IMR-90 (cell line): ENCODE results near the gene MRPL10. TPM values are rescaled to one million over a fixed set of nuclear protein-coding genes. Genes with fewer than 3 reads are reported as not detected.

ENCODE experiments used
- ATAC-seq: fragments of 200-7000 bp; cut with Tn5 transposase; 2 replicates; pipeline ENCODE4 v1.9.1; 2020; ENCODE audit warnings: low read depth, mild to moderate bottlenecking, moderate library complexity
- BruUV-seq: library from RNA; stranded (reverse); fragments of 400-500 nt; replicated peaks from 2 replicates; lab custom pipeline; 2021; lab: Mats Ljungman, UMichigan
- CTCF ChIA-PET: fragments of 300-600 bp; formaldehyde crosslinking; extraction: SDS; loops from one replicate; lab custom pipeline; 2021; ENCODE audit warnings: antibody characterized with exemption; lab: Yijun Ruan, JAX
- POLR2A ChIA-PET: fragments of 300-600 bp; sonication (Branson Sonifier 250); formaldehyde crosslinking; loops from one replicate; lab custom pipeline; 2022; ENCODE audit warnings: antibody characterized with exemption; ENCODE audit not compliant: unreplicated experiment; lab: Charles Lee
- DNase-seq: peaks from one replicate; pipeline ENCODE4 v3.0.0; 2013
- H2AFZ ChIP-seq: replicated peaks from 2 replicates; pipeline ENCODE3; 2013; ENCODE audit warnings: low read length, mild to moderate bottlenecking; ENCODE audit not compliant: poor library complexity
- H2AK5ac ChIP-seq: 2 replicates; pipeline ENCODE4 v1.6.1; 2013; ENCODE audit warnings: low read depth, low read length, inconsistent platforms
- H2AK9ac ChIP-seq: replicated peaks from 2 replicates; pipeline ENCODE3; 2013; ENCODE audit warnings: mild to moderate bottlenecking, low read depth, low read length, moderate library complexity; ENCODE audit not compliant: poor library complexity
- H2BK120ac ChIP-seq: 2 replicates; pipeline ENCODE4 v1.6.1; 2013; ENCODE audit warnings: low read depth, low read length, inconsistent platforms
- H2BK15ac ChIP-seq: 3 replicates; pipeline ENCODE4 v1.6.1; 2013; ENCODE audit warnings: low read depth, low read length, inconsistent platforms
- H2BK20ac ChIP-seq: 2 replicates; pipeline ENCODE4 v1.6.1; 2013; ENCODE audit warnings: low read depth, mild to moderate bottlenecking, inconsistent platforms, low read length, moderate library complexity
- H2BK5ac ChIP-seq: 2 replicates; pipeline ENCODE4 v1.6.1; 2013; ENCODE audit warnings: mild to moderate bottlenecking, low read depth, low read length, inconsistent platforms; ENCODE audit not compliant: poor library complexity, severe bottlenecking
- H3K14ac ChIP-seq: replicated peaks from 2 replicates; pipeline ENCODE4 v1.6.1; 2013; ENCODE audit warnings: low read depth, low read length, inconsistent platforms
- H3K18ac ChIP-seq: 2 replicates; pipeline ENCODE4 v1.6.1; 2013; ENCODE audit warnings: low read depth, low read length, control low read depth
- H3K23ac ChIP-seq: 2 replicates; pipeline ENCODE4 v1.6.1; 2013; ENCODE audit warnings: low read depth, low read length, inconsistent platforms
- H3K27ac ChIP-seq: 2 replicates; pipeline ENCODE4 v1.5.1; 2013; ENCODE audit warnings: mild to moderate bottlenecking, control low read depth, low read length; ENCODE audit not compliant: insufficient read depth
- H3K27me3 ChIP-seq: 2 replicates; pipeline ENCODE4 v1.6.1; 2013; ENCODE audit warnings: low read length; ENCODE audit not compliant: control insufficient read depth, insufficient read depth
- H3K36me3 ChIP-seq: 2 replicates; pipeline ENCODE4 v1.6.1; 2013; ENCODE audit warnings: low read length, mixed read lengths; ENCODE audit not compliant: control insufficient read depth, insufficient read depth
- H3K4ac ChIP-seq: 2 replicates; pipeline ENCODE4 v1.6.1; 2013; ENCODE audit warnings: low read depth, low read length, inconsistent platforms
- H3K4me1 ChIP-seq: 2 replicates; pipeline ENCODE4 v1.6.1; 2013; ENCODE audit warnings: low read length, mixed read lengths; ENCODE audit not compliant: control insufficient read depth, insufficient read depth
- H3K4me2 ChIP-seq: 2 replicates; pipeline ENCODE4 v1.6.1; 2013; ENCODE audit warnings: low read depth, mild to moderate bottlenecking, control low read depth, low read length, moderate library complexity
- H3K4me3 ChIP-seq: 2 replicates; pipeline ENCODE4 v1.5.1; 2013; ENCODE audit warnings: low read depth, mild to moderate bottlenecking, control low read depth, low read length, moderate library complexity; ENCODE audit not compliant: insufficient read depth
- H3K56ac ChIP-seq: 2 replicates; pipeline ENCODE4 v1.6.1; 2013; ENCODE audit warnings: low read length, inconsistent platforms; ENCODE audit not compliant: insufficient read depth; ENCODE audit errors: extremely low read depth
- H3K79me1 ChIP-seq, 2 experiments: 2 replicates each; pipeline ENCODE4 v1.6.1; 2013; ENCODE audit warnings: low read length in 2 of 2, inconsistent platforms in 1 of 2, low read depth in 1 of 2
- H3K9ac ChIP-seq: 2 replicates; pipeline ENCODE4 v1.6.1; 2013; ENCODE audit warnings: low read depth, low read length, control low read depth
- H3K9me1 ChIP-seq: 2 replicates; pipeline ENCODE4 v1.6.1; 2013; ENCODE audit warnings: low read length, inconsistent platforms; ENCODE audit not compliant: insufficient read depth
- H3K9me3 ChIP-seq: 2 replicates; pipeline ENCODE4 v1.6.1; 2013; ENCODE audit warnings: low read length; ENCODE audit not compliant: control insufficient read depth, insufficient read depth
- H4K20me1 ChIP-seq: 2 replicates; pipeline ENCODE4 v1.6.1; 2013; ENCODE audit warnings: low read length, inconsistent platforms; ENCODE audit not compliant: insufficient read depth
- H4K5ac ChIP-seq: 2 replicates; pipeline ENCODE4 v1.6.1; 2013; ENCODE audit warnings: mild to moderate bottlenecking, low read depth, low read length, control low read depth
- H4K8ac ChIP-seq, 2 experiments: 2 replicates each; pipeline ENCODE4 v1.6.1; 2013; ENCODE audit warnings: low read depth in 2 of 2, low read length in 2 of 2, control low read depth in 1 of 2, inconsistent platforms in 1 of 2
- H4K91ac ChIP-seq: 2 replicates; pipeline ENCODE4 v1.6.1; 2013; ENCODE audit warnings: low read depth, low read length, inconsistent platforms; ENCODE audit not compliant: insufficient read depth
- CEBPB ChIP-seq: IDR thresholded peaks from 2 replicates; pipeline ENCODE4 v1.6.1; 2012; ENCODE audit warnings: low read depth, low read length, improper control_type of control experiment
- ELK1 ChIP-seq: fragments of 150-350 bp; IDR thresholded peaks from 2 replicates; pipeline ENCODE4 v1.6.1; 2016; ENCODE audit warnings: low read depth, mild to moderate bottlenecking, low read length, moderate library complexity, borderline replicate concordance
- MAZ ChIP-seq: IDR thresholded peaks from 2 replicates; pipeline ENCODE4 v1.6.1; 2012; ENCODE audit warnings: low read depth, mild to moderate bottlenecking, low read length, improper control_type of control experiment, moderate library complexity, borderline replicate concordance
- MXI1 ChIP-seq: IDR thresholded peaks from 2 replicates; pipeline ENCODE4 v1.6.1; 2012; ENCODE audit warnings: low read depth, mild to moderate bottlenecking, low read length, moderate library complexity, borderline replicate concordance
- RAD21 ChIP-seq: IDR thresholded peaks from 2 replicates; pipeline ENCODE4 v1.6.1; 2012; ENCODE audit warnings: low read length, improper control_type of control experiment
- WGBS, 2 experiments: methylation state at CpG; one replicate each; pipeline versions ENCODE4 v1.1.5 to v1.1.7; 2013; ENCODE audit warnings: missing lambda C conversion rate in 2 of 2; ENCODE audit not compliant: insufficient read length in 1 of 2; ENCODE audit errors: extremely low coverage in 2 of 2; 5-methylcytosine and 5-hydroxymethylcytosine counted together
- dilution Hi-C: fragments of 300-500 bp; cut with HindIII; formaldehyde crosslinking; loops from one replicate; pipeline ENCODE4 v1.14.3; 2018; ENCODE audit warnings: low sequenced_read_pairs; ENCODE audit not compliant: unreplicated experiment
- in situ Hi-C: fragments of 300-500 bp; cut with MboI; formaldehyde crosslinking; loops from 3 replicates; pipeline ENCODE4 v1.14.3; 2019; ENCODE audit warnings: low sequenced_read_pairs, inconsistent platforms, mixed read lengths
- intact Hi-C: fragments of 100-400 bp; cut with micrococcal nuclease; formaldehyde crosslinking; loops from 2 replicates; pipeline ENCODE4 v1.10.0; 2022
- polyA plus RNA-seq, 3 experiments: library from polyadenylated mRNA; depleted of rRNA; stranded (reverse); fragments of >200 nt; gene quantifications; 2 replicates each; pipeline ENCODE4 v1.2.3, GENCODE V29; 2012; ENCODE audit warnings: low replicate concordance in 1 of 3
- total RNA-seq: library from RNA; depleted of rRNA; stranded (reverse); fragments of >200 nt; gene quantifications from 2 replicates; pipeline ENCODE4 v1.2.3, GENCODE V29; 2012
- TF ChIP-seq, protein P1 (sequence below): conservative IDR thresholded peaks from 2 replicates; pipeline ENCODE4 v1.5.1; 2012; ENCODE audit warnings: mild to moderate bottlenecking, low read depth, low read length, improper control_type of control experiment

Gene MRPL10
- total and polyA plus RNA-seq, 2 of the 4 experiments (the other 2 are of a cell fraction): 32.3 to 61.8 TPM

DNA sequence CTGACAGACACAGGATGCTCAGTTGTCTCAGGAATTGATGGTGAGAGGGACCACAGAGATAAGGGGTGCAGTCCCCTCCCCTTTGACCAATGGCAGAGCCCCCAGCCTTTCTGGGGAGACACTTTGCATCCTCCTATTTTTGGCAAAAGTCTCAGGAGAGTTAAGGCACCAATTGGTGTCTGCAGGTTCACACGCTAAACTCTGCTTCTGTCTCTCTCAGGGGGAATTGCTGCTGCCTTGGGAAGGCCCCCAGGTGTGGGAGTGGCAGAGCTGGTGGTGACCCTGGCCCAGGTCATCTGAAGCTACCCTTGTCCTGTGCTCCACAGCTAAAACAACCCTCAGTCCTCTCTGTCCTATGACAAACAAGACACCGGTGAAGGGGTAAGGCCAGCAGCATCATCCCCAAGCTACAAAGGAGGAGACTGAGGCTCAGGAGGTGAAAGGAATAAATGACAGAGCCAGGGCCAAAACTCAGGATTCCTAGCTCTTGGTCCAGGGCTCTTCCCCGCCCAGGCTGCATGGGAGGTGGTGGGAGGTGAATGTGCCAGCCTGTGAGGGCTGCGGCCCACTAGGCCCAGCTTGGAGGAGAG is 30.1 kb downstream of the MRPL10 start:
- BruUV-seq: no TSS peak
- no peak overlapping the region for H2BK15ac ChIP-seq
- H3K79me1 ChIP-seq: no peaks in the 10 kb centered on the region
- peak overlapping the region; percentile 72 for H2AK9ac ChIP-seq
- in situ Hi-C loops (no loop called here), dilution Hi-C loops (no loop called here), intact Hi-C loops (no loop called here)
- WGBS, 2 experiments: no CpG with 5 or more reads among the region's 4 CpGs
- ChIA-PET CTCF (interaction anchor here (0.6 to 0.9 kb wide), 2 partner anchors 49 to 104 kb away, joined by 3 to 4 read pairs; no protein-coding TSS in a partner anchor), POLR2A (no interaction called here)
- H3K4me1 ChIP-seq: no peaks in the 10 kb centered on the region
- no peak overlapping the region for H4K8ac ChIP-seq
- H3K9ac ChIP-seq: no peak overlapping the region
- TF ChIP-seq CEBPB (no peak), MAZ (no peak), ELK1 (no peak), MXI1 (no peak), RAD21 (no peak)
- TF ChIP-seq, protein P1, sequence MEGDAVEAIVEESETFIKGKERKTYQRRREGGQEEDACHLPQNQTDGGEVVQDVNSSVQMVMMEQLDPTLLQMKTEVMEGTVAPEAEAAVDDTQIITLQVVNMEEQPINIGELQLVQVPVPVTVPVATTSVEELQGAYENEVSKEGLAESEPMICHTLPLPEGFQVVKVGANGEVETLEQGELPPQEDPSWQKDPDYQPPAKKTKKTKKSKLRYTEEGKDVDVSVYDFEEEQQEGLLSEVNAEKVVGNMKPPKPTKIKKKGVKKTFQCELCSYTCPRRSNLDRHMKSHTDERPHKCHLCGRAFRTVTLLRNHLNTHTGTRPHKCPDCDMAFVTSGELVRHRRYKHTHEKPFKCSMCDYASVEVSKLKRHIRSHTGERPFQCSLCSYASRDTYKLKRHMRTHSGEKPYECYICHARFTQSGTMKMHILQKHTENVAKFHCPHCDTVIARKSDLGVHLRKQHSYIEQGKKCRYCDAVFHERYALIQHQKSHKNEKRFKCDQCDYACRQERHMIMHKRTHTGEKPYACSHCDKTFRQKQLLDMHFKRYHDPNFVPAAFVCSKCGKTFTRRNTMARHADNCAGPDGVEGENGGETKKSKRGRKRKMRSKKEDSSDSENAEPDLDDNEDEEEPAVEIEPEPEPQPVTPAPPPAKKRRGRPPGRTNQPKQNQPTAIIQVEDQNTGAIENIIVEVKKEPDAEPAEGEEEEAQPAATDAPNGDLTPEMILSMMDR: no peak
- H3K9me3 ChIP-seq: no peaks in the 10 kb centered on the region
- H3K56ac ChIP-seq: no peak overlapping the region
- H2AK5ac ChIP-seq: no peak overlapping the region
- no peak overlapping the region for H4K5ac ChIP-seq
- no peak overlapping the region for H3K27ac ChIP-seq
- H3K4me3 ChIP-seq: no peak overlapping the region
- no peak overlapping the region for H4K91ac ChIP-seq
- H2AFZ ChIP-seq: no peak overlapping the region
- H3K4ac ChIP-seq: no peak overlapping the region
- no peak overlapping the region for H3K4me2 ChIP-seq
- H2BK120ac ChIP-seq: no peak overlapping the region
- no peak overlapping the region for H3K23ac ChIP-seq
- H3K9me1 ChIP-seq: no peaks in the 10 kb centered on the region
- H2BK20ac ChIP-seq: no peak overlapping the region
- ATAC-seq (no peak), DNase-seq (no peak)
- H3K36me3 ChIP-seq: no peaks in the 10 kb centered on the region
- H2BK5ac ChIP-seq: no peak overlapping the region
- H3K14ac ChIP-seq: no peak overlapping the region
- no peak overlapping the region for H3K18ac ChIP-seq
- H3K27me3 ChIP-seq: peaks cover 36% of the 10 kb centered on the region
- H4K20me1 ChIP-seq: no peaks in the 10 kb centered on the region; the same call in none of the 2 replicates
